ENCODE data around the gene CNIH2.
A peak's percentile ranks its signal among the peaks of the same experiment; 100 is the strongest.

- TF ChIP-seq POLR2A (IDR thresholded peaks at IDR 0.05) (no peak), CTCF (IDR thresholded peaks at IDR 0.05) (no peak), EP300 (IDR thresholded peaks at IDR 0.05) (peak in 1 of 2 donors; percentile 28)
Observed at GRCh38 chr11:66321606-66322005, 43.6 kb downstream of the CNIH2 start.
